ENCODE measurements around the gene ZMYM5. TPM values are rescaled to one million over a fixed set of nuclear protein-coding genes. Genes with fewer than 3 reads are reported as not detected.
"Not testable (repeated sequence)": the region's sequence is repeated elsewhere in the genome, so short reads cannot be mapped to it uniquely, and the experiment has no call there.

Gene ZMYM5
- total RNA-seq (10 to 100 TPM in 4 of 5 donors, 1 to 10 TPM in 1; 4.9 to 67.4 (median 23.5) TPM), polyA plus RNA-seq (1 to 10 TPM; 4.4 to 6.6 (median 6.1) TPM)
- long read RNA-seq, donor 1 = 0 reads
- long read RNA-seq, donor 2, partial matches to known transcripts = 0 of 1 reads
- long read RNA-seq, donor 2, other reads (novel, unspliced or antisense) = 0 of 1 reads
- long read RNA-seq, donor 3, partial matches to known transcripts = 0 of 2 reads
- long read RNA-seq, donor 3, other reads (novel, unspliced or antisense) = 0 of 2 reads
- long read RNA-seq, donor 4 = 0 reads
- long read RNA-seq, donor 5, partial matches to known transcripts = 5 of 7 reads
- long read RNA-seq, donor 5, other reads (novel, unspliced or antisense) = 0 of 7 reads
- long read RNA-seq, donor 6, partial matches to known transcripts = 23 of 29 reads
- long read RNA-seq, donor 6, other reads (novel, unspliced or antisense) = 0 of 29 reads
- long read RNA-seq, donor 7 = 0 reads
- long read RNA-seq, donor 8, partial matches to known transcripts = 36 of 39 reads
- long read RNA-seq, donor 8, other reads (novel, unspliced or antisense) = 0 of 39 reads
- long read RNA-seq, donor 9, partial matches to known transcripts = 57 of 59 reads
- long read RNA-seq, donor 9, other reads (novel, unspliced or antisense) = 0 of 59 reads
- long read RNA-seq, donor 10, partial matches to known transcripts = 14 of 14 reads
- long read RNA-seq, donor 10, other reads (novel, unspliced or antisense) = 0 of 14 reads

DNA sequence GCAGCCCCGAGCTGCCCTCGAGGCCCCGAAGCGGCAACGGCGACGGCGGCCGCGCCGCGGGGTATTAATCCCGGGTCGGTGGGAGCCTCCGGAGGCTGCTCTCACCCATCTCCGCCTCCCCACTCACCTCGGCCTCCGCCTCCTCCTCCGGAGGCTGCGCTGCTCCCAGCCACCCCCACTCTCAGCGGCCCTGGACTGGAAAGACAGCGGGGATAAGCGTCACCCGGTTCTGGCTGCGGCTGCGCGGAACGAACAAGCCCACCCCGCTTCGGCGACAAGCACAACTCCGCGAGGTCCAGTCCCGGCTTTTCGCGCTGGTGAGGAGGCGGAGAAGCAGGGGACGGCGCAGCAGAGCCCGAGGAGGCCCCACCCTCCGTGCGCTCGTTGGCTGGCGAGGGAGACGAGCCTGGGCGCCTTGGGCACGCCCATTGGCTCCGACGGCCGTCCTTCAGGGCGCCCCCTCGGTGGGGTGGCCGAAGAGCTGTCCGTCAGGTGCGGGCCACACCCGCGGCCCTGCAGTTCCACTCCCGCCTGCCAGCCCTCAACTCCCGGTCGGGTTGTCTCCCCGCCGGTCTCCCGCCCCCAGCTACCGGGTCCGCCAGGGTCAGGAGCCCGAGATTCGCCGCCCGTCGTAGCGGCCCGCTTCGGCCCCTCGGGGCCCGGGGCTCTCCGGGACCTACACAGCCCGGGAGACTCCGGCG, at the start of gene ZMYM5:
Gene ZMYM5 (minus strand): TSS at position 327 of the 701 bp plus-strand sequence. CDS start 11,469 bp downstream, outside the sequence.
- 0 to 1% (median 0%) methylated on average over 26 to 79 of the region's 79 CpGs for WGBS, 5 donors
- Histone ChIP-seq H3K27ac (peak within 1 kb of the TSS; percentile 95 to 100 (median 99)), H3K36me3 (peaks cover 0 to 12% (median 0%) of the 10 kb centered on the region in 4 donors), H3K4me1 (peaks cover 22 to 40% (median 33%) of the 10 kb centered on the region in 4 donors), H3K27me3 (no peaks in the 10 kb centered on the region), H3K9me3 (no peaks in the 10 kb centered on the region), H3K4me3 (peak within 1 kb of the TSS; percentile 79 to 95 (median 89))
- intact Hi-C loops (cut with DNase I; ENCODE audit: low total_unique reads) = loop anchor here (10.0 kb wide), 1 partner anchor 101 kb away; no protein-coding TSS in a partner anchor
- TF ChIP-seq, protein P1, sequence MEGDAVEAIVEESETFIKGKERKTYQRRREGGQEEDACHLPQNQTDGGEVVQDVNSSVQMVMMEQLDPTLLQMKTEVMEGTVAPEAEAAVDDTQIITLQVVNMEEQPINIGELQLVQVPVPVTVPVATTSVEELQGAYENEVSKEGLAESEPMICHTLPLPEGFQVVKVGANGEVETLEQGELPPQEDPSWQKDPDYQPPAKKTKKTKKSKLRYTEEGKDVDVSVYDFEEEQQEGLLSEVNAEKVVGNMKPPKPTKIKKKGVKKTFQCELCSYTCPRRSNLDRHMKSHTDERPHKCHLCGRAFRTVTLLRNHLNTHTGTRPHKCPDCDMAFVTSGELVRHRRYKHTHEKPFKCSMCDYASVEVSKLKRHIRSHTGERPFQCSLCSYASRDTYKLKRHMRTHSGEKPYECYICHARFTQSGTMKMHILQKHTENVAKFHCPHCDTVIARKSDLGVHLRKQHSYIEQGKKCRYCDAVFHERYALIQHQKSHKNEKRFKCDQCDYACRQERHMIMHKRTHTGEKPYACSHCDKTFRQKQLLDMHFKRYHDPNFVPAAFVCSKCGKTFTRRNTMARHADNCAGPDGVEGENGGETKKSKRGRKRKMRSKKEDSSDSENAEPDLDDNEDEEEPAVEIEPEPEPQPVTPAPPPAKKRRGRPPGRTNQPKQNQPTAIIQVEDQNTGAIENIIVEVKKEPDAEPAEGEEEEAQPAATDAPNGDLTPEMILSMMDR (IDR thresholded peaks at IDR 0.05) = no peak
- TF ChIP-seq POLR2AphosphoS5 (IDR thresholded peaks at IDR 0.05) (peak; percentile 89 to 99 (median 95)), EP300 (IDR thresholded peaks at IDR 0.05) (no peak), POLR2A (IDR thresholded peaks at IDR 0.05) (peak in 2 of 4 donors; percentile 43 to 72)
- peak; percentile 98 to 100 for DNase-seq

GRCh38 chr13:19910336-19911072, 47.1 kb upstream of the ZMYM5 start:
- Histone ChIP-seq H3K9me3 (no peaks in the 10 kb centered on the region), H3K27me3 (no peaks in the 10 kb centered on the region), H3K36me3 (no peaks in the 10 kb centered on the region), H3K27ac (no peak overlapping the region), H3K4me1 (no peaks in the 10 kb centered on the region), H3K4me3 (no peak overlapping the region)
- DNase-seq = peak in 1 of 2 donors; percentile 29
- TF ChIP-seq POLR2A (IDR thresholded peaks at IDR 0.05) = no peak
- TF ChIP-seq, protein P1 (IDR thresholded peaks at IDR 0.05) = no peak
- TF ChIP-seq POLR2AphosphoS5 (IDR thresholded peaks at IDR 0.05) = no peak
- no peak for TF ChIP-seq EP300 (IDR thresholded peaks at IDR 0.05)
- intact Hi-C loops (cut with DNase I; ENCODE audit: low total_unique reads) = no loop called here
- 59 to 79% (median 65%) methylated on average over 9 of the region's 9 CpGs for WGBS, 5 donors

- Histone ChIP-seq H3K4me1 (no peaks in the 10 kb centered on the region), H3K36me3 (no peaks in the 10 kb centered on the region), H3K9me3 (no peaks in the 10 kb centered on the region), H3K27ac (no peak overlapping the region), H3K27me3 (no peaks in the 10 kb centered on the region), H3K4me3 (no peak overlapping the region)
- no peak for DNase-seq
- 72 to 92% (median 86%) methylated on average over 1 of the region's 1 CpG for WGBS, 5 donors
- intact Hi-C loops (cut with DNase I; ENCODE audit: low total_unique reads) = no loop called here
- TF ChIP-seq POLR2A (IDR thresholded peaks at IDR 0.05) = no peak
- no peak for TF ChIP-seq EP300 (IDR thresholded peaks at IDR 0.05)
- TF ChIP-seq, protein P1 (IDR thresholded peaks at IDR 0.05) = no peak
- TF ChIP-seq POLR2AphosphoS5 (IDR thresholded peaks at IDR 0.05) = no peak
These were observed 45.0 kb upstream of the ZMYM5 start for GRCh38 chr13:19908350-19908986.

DNA sequence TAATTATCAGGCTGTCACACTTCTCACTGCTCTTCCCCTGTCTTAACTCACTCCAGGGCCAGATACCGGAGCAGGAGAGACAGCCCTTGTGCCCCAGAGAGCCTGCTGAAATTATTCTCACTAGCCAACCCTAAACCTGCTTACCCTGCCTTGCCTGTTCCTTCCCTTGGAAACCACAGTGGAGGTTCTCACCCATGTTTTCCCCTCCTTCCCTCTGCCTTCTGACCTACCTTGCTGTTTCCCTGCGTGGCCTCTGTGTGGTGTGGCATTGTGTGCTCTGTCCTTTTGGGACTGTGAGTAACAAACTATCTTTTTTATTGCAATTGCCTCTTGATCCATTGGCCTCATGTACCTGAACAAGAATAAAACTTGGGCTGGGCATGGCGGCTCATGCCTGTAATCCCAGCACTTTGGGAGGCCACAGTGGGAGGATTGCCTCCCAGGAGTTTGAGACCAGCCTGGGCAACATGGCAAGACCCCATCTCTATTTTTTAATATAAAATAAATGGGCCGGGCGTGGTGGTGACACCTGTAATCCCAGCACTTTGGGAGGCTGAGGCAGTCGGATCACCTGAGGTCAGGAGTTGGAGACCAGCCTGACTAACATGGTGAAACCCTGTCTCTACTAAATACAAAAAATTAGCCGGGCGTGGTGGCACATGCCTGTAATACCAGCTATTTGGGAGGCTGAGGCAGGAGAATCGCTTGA, 42.2 kb upstream of the ZMYM5 start:
- intact Hi-C loops (cut with DNase I; ENCODE audit: low total_unique reads); H3K4me1 ChIP-seq: not testable (repeated sequence)
- 80 to 85% (median 81%) methylated on average over 9 of the region's 9 CpGs for WGBS, 5 donors

More for the DNA sequence above, 42.2 kb upstream of the ZMYM5 start:
- not testable (repeated sequence) for H3K36me3 ChIP-seq, H3K27me3 ChIP-seq, H3K27ac ChIP-seq, DNase-seq, H3K4me3 ChIP-seq, H3K9me3 ChIP-seq

Measured in stomach (tissue), 19 donors.